ENCODE measurements around the gene JAZF1.
"Not testable (repeated sequence)": the region's sequence is repeated elsewhere in the genome, so short reads cannot be mapped to it uniquely, and the experiment has no call there.

Gene JAZF1

GRCh38 chr7:28033386-28033785 is 147.2 kb downstream of the JAZF1 start:
- DNase-seq = no peak

GRCh38 chr7:28032738-28033380 is 147.7 kb downstream of the JAZF1 start:
- DNase-seq = no peak

- no peak for DNase-seq
Observed at GRCh38 chr7:28029051-28029450, 151.5 kb downstream of the JAZF1 start.

GRCh38 chr7:28028471-28028870 is 152.1 kb downstream of the JAZF1 start:
- no peak for DNase-seq

GRCh38 chr7:28026237-28026636 is 154.4 kb downstream of the JAZF1 start:
- no peak for DNase-seq

- no peak for DNase-seq
Observed at GRCh38 chr7:28024786-28025334, 155.7 kb downstream of the JAZF1 start.

- peak; percentile 60 for DNase-seq
Observed at GRCh38 chr7:28020302-28020940, 160.2 kb downstream of the JAZF1 start.

- DNase-seq = no peak
Observed at GRCh38 chr7:28018856-28019465, 161.6 kb downstream of the JAZF1 start.

- DNase-seq = no peak
Observed at GRCh38 chr7:28018446-28018845, 162.1 kb downstream of the JAZF1 start.

GRCh38 chr7:28018020-28018419 is 162.6 kb downstream of the JAZF1 start:
- DNase-seq = no peak

- no peak for DNase-seq
Observed at GRCh38 chr7:28017372-28017771, 163.2 kb downstream of the JAZF1 start.

- no peak for DNase-seq
Observed at GRCh38 chr7:28016297-28016696, 164.3 kb downstream of the JAZF1 start.

- DNase-seq = no peak
Observed at GRCh38 chr7:28015169-28015568, 165.4 kb downstream of the JAZF1 start.

- not testable (repeated sequence) for DNase-seq
Observed at GRCh38 chr7:28014340-28014739, 166.3 kb downstream of the JAZF1 start.

- no peak for DNase-seq
Observed at GRCh38 chr7:28013441-28013840, 167.2 kb downstream of the JAZF1 start.

GRCh38 chr7:28013019-28013418 is 167.6 kb downstream of the JAZF1 start:
- DNase-seq = no peak

GRCh38 chr7:28008911-28009310 is 171.7 kb downstream of the JAZF1 start:
- no peak for DNase-seq

- no peak for DNase-seq
Observed at GRCh38 chr7:28008171-28008570, 172.4 kb downstream of the JAZF1 start.

- no peak for DNase-seq
Observed at GRCh38 chr7:28006491-28006890, 174.1 kb downstream of the JAZF1 start.

- DNase-seq = no peak
Observed at GRCh38 chr7:28005847-28006231, 174.8 kb downstream of the JAZF1 start.

- DNase-seq = no peak
Observed at GRCh38 chr7:28005075-28005846, 175.3 kb downstream of the JAZF1 start.

GRCh38 chr7:28003408-28003807 is 177.2 kb downstream of the JAZF1 start:
- DNase-seq = no peak

- no peak for DNase-seq
Observed at GRCh38 chr7:28002638-28003037, 178.0 kb downstream of the JAZF1 start.
